B cell (primary cell): ENCODE data around the gene XRCC3. TPM values are rescaled to one million over a fixed set of nuclear protein-coding genes. Genes with fewer than 3 reads are reported as not detected.

Source experiments
- ATAC-seq: fragments of 200-7000 bp; cut with Tn5 transposase; one replicate; pipeline ENCODE4 v1.10.0; 2021; ENCODE audit warnings: low read depth, mild to moderate bottlenecking, moderate number of reproducible peaks, moderate library complexity
- CTCF ChIA-PET: fragments of 350-600 bp; sonication (Branson Sonifier 250); formaldehyde crosslinking; loops from one replicate; lab custom pipeline; 2021; ENCODE audit warnings: antibody characterized with exemption, inconsistent platforms; lab: Charles Lee
- POLR2A ChIA-PET: fragments of 350-600 bp; sonication (Branson Sonifier 250); formaldehyde crosslinking; loops from one replicate; lab custom pipeline; 2021; ENCODE audit warnings: antibody characterized with exemption; lab: Charles Lee
- DNase-seq: peaks from one replicate; pipeline ENCODE4 v3.0.0; 2013
- H2AFZ ChIP-seq: 2 replicates; pipeline ENCODE4 v1.6.1; 2012; ENCODE audit warnings: mild to moderate bottlenecking, low read depth, low read length; ENCODE audit not compliant: insufficient read depth, poor library complexity, severe bottlenecking
- H3K27ac ChIP-seq, 2 donors: 1 replicate in 1 of 2; 2 replicates in 1 of 2; pipeline ENCODE4 v1.5.1; 2012 to 2013; ENCODE audit warnings: low read length in 2 of 2, mild to moderate bottlenecking in 2 of 2, moderate library complexity in 1 of 2
- H3K27me3 ChIP-seq, 4 experiments: fragments of 200-600 bp in 1 of 4; sonication (generic) in 1 of 4; replicated peaks in 1 of 4; 1 replicate in 2 of 4; 2 replicates in 2 of 4; pipeline versions ENCODE4 v1.6.1 to v1.7.0; 2013 to 2016; ENCODE audit warnings: low read length in 3 of 4, mild to moderate bottlenecking in 2 of 4, mixed read lengths in 1 of 4, moderate library complexity in 1 of 4; ENCODE audit not compliant: insufficient read depth in 4 of 4, control insufficient read depth in 3 of 4; ENCODE audit errors: control extremely low read depth in 1 of 4
- H3K36me3 ChIP-seq, 2 experiments: replicated peaks in 1 of 2; 1 replicate in 1 of 2; 2 replicates in 1 of 2; pipeline versions ENCODE4 v1.6.1 to v1.7.1; 2013; ENCODE audit warnings: low read length in 1 of 2; ENCODE audit not compliant: insufficient read depth in 2 of 2, control insufficient read depth in 1 of 2; ENCODE audit errors: control extremely low read depth in 1 of 2, extremely low read depth in 1 of 2
- H3K4me1 ChIP-seq, 2 donors: fragments of 200-600 bp in 1 of 2; sonication (generic) in 1 of 2; 1 replicate in 1 of 2; 2 replicates in 1 of 2; pipeline versions ENCODE4 v1.5.1 to v1.6.1; 2013 to 2017; ENCODE audit warnings: low read length in 2 of 2; ENCODE audit not compliant: control insufficient read depth in 2 of 2, insufficient read depth in 2 of 2
- H3K4me2 ChIP-seq: replicated peaks from 2 replicates; pipeline ENCODE3; 2012; ENCODE audit warnings: mild to moderate bottlenecking, low read depth, low read length; ENCODE audit not compliant: poor library complexity, severe bottlenecking
- H3K4me3 ChIP-seq, 5 experiments: fragments of 200-600 bp in 1 of 5; sonication (generic) in 1 of 5; 1 replicate in 3 of 5; 2 replicates in 2 of 5; pipeline versions ENCODE4 v1.5.1 to v1.7.0; 2011 to 2016; ENCODE audit warnings: low read length in 4 of 5, mild to moderate bottlenecking in 4 of 5, low read depth in 2 of 5, control low read depth in 1 of 5, moderate library complexity in 1 of 5; ENCODE audit not compliant: insufficient read depth in 1 of 5; ENCODE audit errors: control extremely low read depth in 1 of 5, extremely low read depth in 1 of 5
- H3K79me2 ChIP-seq: fragments of 200-600 bp; sonication (generic); one replicate; pipeline ENCODE4 v1.6.0; 2016; ENCODE audit warnings: low read length; ENCODE audit not compliant: control insufficient read depth, insufficient read depth
- H3K9ac ChIP-seq: fragments of 200-600 bp; sonication (generic); 2 replicates; pipeline ENCODE4 v1.6.1; 2017; ENCODE audit warnings: mild to moderate bottlenecking, low read length, moderate library complexity
- H3K9me3 ChIP-seq, 3 donors: one replicate each; pipeline versions ENCODE4 v1.6.1 to v1.7.1; 2013; ENCODE audit warnings: low read length in 2 of 3; ENCODE audit not compliant: control insufficient read depth in 2 of 3, insufficient read depth in 1 of 3; ENCODE audit errors: control extremely low read depth in 1 of 3
- H4K20me1 ChIP-seq: 2 replicates; pipeline ENCODE4 v1.6.0; 2012; ENCODE audit warnings: mild to moderate bottlenecking, low read length; ENCODE audit not compliant: insufficient read depth, control insufficient read depth, poor library complexity, severe bottlenecking
- H3K27ac Mint-ChIP-seq: one replicate; pipeline ENCODE4 v1.8.0; 2021; ENCODE audit warnings: mixed read lengths
- H3K27me3 Mint-ChIP-seq: one replicate; pipeline ENCODE4 v1.8.0; 2021; ENCODE audit warnings: mixed read lengths
- H3K4me1 Mint-ChIP-seq: one replicate; pipeline ENCODE4 v1.8.0; 2021; ENCODE audit warnings: mixed read lengths
- H3K4me3 Mint-ChIP-seq: one replicate; pipeline ENCODE4 v1.8.0; 2021; ENCODE audit warnings: mixed read lengths
- H3K9me3 Mint-ChIP-seq: one replicate; pipeline ENCODE4 v1.8.0; 2022; ENCODE audit warnings: mixed read lengths; ENCODE audit not compliant: insufficient read depth
- EZH2 ChIP-seq: IDR thresholded peaks from 2 replicates; pipeline ENCODE4 v1.6.1; 2012; ENCODE audit warnings: borderline replicate concordance, low read depth, mild to moderate bottlenecking, moderate library complexity, low read length; ENCODE audit not compliant: insufficient read depth, poor library complexity, severe bottlenecking
- WGBS: methylation state at CpG from one replicate; pipeline ENCODE4 v1.1.5; 2013; ENCODE audit warnings: missing lambda C conversion rate; ENCODE audit not compliant: insufficient coverage; 5-methylcytosine and 5-hydroxymethylcytosine counted together
- intact Hi-C: fragments of 100-400 bp; cut with micrococcal nuclease; formaldehyde crosslinking; loops from one replicate; pipeline ENCODE4 v1.10.0; 2022
- polyA plus RNA-seq: library from polyadenylated mRNA; depleted of rRNA; stranded (reverse); fragments of >200 nt; gene quantifications from 2 replicates; pipeline ENCODE4 v1.2.3, GENCODE V29; 2012
- total RNA-seq, 2 donors: library from RNA; stranded (reverse); fragments of 120-200 nt in 1 of 2; gene quantifications; 1 replicate in 1 of 2; 2 replicates in 1 of 2; pipeline versions ENCODE4 v1.2.3 to v1.2.4, GENCODE V29; 2013 to 2022
- TF ChIP-seq, protein P1 (sequence below): fragments of 200-600 bp; IDR thresholded peaks from one replicate; pipeline ENCODE4 v1.8.0; 2022; ENCODE audit warnings: antibody characterized with exemption, mild to moderate bottlenecking

XRCC3 gene
- total and polyA plus RNA-seq, 2 donors (not counting 1 experiment from before 2014, with no cell fraction given): 18.0 to 19.7 TPM

DNA sequence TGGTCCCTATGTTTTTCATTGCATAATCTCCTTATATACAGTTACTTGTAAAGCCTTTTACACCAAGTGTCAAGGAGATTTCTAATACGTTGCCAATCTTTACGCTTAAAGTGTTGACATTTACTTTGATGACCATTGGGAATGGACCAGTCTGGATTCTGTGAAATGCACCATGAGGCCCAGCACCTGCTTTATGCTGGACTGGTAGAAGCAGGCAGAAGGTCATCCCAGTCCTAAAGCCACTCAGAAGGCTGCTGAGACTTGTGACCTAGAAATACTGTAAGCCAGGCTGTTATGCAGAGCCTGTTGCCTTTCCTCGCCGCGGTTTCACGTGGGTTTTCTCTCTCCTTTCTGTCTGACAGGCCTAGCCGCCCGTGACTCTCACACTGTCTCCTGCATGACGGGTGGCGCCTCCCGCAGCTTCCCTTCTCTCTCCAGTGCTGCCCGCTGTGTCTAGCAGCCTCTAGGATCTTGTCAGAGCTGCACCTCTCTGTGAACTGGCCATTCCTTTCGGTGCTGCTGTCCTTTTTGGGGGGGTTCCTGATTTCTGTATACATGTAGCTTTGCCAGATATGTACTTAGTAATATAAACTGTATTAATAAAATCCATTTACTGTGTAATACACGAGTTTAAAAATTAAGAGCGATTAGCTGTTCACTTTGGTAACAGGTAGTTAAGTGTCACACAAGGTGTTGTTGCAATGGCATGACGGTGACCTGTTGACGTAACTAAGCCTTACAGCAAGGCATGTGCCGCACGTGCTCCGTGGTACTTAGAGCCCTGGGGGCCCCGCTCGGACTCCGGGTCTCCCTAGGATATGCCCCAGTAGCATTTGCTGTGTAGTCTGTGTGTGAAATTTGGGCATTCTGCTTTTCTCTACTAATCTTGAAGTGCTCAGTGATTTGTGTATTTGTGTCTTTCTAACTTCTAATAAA lies 29.7 kb downstream of the XRCC3 start:
- ChIA-PET POLR2A (no interaction called here), CTCF (no interaction called here)
- WGBS: 94% methylated on average over 15 of the region's 23 CpGs
- H3K4me3 ChIP-seq: no peak overlapping the region
- Mint-ChIP-seq H3K4me1 (peaks cover 21% of the 10 kb centered on the region), H3K27me3 (no peaks in the 10 kb centered on the region), H3K27ac (no peak overlapping the region), H3K9me3 (no peaks in the 10 kb centered on the region), H3K4me3 (no peak overlapping the region)
- H3K4me2 ChIP-seq: no peak overlapping the region
- H2AFZ ChIP-seq: no peak overlapping the region
- intact Hi-C loops: no loop called here
- peaks cover 43% of the 10 kb centered on the region for H3K79me2 ChIP-seq
- no peak overlapping the region for H3K27ac ChIP-seq
- no peak for DNase-seq
- no peak for TF ChIP-seq EZH2
- TF ChIP-seq, protein P1, sequence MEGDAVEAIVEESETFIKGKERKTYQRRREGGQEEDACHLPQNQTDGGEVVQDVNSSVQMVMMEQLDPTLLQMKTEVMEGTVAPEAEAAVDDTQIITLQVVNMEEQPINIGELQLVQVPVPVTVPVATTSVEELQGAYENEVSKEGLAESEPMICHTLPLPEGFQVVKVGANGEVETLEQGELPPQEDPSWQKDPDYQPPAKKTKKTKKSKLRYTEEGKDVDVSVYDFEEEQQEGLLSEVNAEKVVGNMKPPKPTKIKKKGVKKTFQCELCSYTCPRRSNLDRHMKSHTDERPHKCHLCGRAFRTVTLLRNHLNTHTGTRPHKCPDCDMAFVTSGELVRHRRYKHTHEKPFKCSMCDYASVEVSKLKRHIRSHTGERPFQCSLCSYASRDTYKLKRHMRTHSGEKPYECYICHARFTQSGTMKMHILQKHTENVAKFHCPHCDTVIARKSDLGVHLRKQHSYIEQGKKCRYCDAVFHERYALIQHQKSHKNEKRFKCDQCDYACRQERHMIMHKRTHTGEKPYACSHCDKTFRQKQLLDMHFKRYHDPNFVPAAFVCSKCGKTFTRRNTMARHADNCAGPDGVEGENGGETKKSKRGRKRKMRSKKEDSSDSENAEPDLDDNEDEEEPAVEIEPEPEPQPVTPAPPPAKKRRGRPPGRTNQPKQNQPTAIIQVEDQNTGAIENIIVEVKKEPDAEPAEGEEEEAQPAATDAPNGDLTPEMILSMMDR: no peak
- no peaks in the 10 kb centered on the region for H3K9me3 ChIP-seq
- H3K9ac ChIP-seq: no peak overlapping the region
- peaks cover 19% of the 10 kb centered on the region for H4K20me1 ChIP-seq
- H3K36me3 ChIP-seq: peaks cover 6 to 69% of the 10 kb centered on the region in 2 experiments
- no peaks in the 10 kb centered on the region for H3K27me3 ChIP-seq
- H3K4me1 ChIP-seq: peaks cover 22 to 24% of the 10 kb centered on the region in 2 donors
- no peak for ATAC-seq

DNA sequence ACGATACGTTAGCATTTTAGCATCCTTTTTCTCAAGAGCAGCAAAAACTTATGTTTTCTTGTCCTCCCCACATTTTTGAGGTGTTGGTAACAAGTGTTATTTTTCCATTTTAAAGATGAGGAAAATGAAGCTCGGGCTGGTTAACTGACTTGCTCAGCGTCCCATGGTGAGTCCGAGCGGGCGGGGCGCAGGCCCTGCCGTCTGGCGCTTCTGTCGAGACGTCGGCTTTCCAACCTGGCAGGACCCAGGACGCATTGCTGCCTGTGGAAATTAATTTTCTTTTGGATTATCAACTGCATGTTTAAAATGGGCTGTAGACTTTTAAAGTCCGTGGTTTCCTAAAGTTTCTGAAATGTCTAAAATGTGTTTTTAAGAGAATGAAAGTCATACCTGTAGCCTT lies 30.4 kb downstream of the XRCC3 start:
- Histone ChIP-seq H3K4me1 (peaks cover 16 to 18% of the 10 kb centered on the region in 2 donors), H3K9ac (no peak overlapping the region), H3K79me2 (peaks cover 44% of the 10 kb centered on the region), H3K4me3 (no peak overlapping the region), H4K20me1 (peaks cover 14% of the 10 kb centered on the region), H3K9me3 (no peaks in the 10 kb centered on the region), H3K36me3 (peaks cover 8 to 76% of the 10 kb centered on the region in 2 experiments), H3K27ac (no peak overlapping the region), H3K4me2 (no peak overlapping the region), H2AFZ (no peak overlapping the region), H3K27me3 (no peaks in the 10 kb centered on the region)
- ATAC-seq (no peak), DNase-seq (no peak)
- Mint-ChIP-seq H3K27me3 (no peaks in the 10 kb centered on the region), H3K4me3 (no peak overlapping the region), H3K4me1 (peaks cover 15% of the 10 kb centered on the region), H3K9me3 (no peaks in the 10 kb centered on the region), H3K27ac (no peak overlapping the region)
- ChIA-PET CTCF (no interaction called here), POLR2A (no interaction called here)
- TF ChIP-seq EZH2: no peak
- TF ChIP-seq, protein P1: no peak
- intact Hi-C loops: no loop called here
- 98% methylated on average over 12 of the region's 15 CpGs for WGBS
